ENCODE results near the gene CUX1. TPM values are rescaled to one million over a fixed set of nuclear protein-coding genes. Genes with fewer than 3 reads are reported as not detected.

The CUX1 gene
- total and polyA plus RNA-seq, 2 of the 13 experiments (the other 11 are each of a cell fraction or from before 2014, with no cell fraction given): 13.7 to 14.9 TPM

DNA sequence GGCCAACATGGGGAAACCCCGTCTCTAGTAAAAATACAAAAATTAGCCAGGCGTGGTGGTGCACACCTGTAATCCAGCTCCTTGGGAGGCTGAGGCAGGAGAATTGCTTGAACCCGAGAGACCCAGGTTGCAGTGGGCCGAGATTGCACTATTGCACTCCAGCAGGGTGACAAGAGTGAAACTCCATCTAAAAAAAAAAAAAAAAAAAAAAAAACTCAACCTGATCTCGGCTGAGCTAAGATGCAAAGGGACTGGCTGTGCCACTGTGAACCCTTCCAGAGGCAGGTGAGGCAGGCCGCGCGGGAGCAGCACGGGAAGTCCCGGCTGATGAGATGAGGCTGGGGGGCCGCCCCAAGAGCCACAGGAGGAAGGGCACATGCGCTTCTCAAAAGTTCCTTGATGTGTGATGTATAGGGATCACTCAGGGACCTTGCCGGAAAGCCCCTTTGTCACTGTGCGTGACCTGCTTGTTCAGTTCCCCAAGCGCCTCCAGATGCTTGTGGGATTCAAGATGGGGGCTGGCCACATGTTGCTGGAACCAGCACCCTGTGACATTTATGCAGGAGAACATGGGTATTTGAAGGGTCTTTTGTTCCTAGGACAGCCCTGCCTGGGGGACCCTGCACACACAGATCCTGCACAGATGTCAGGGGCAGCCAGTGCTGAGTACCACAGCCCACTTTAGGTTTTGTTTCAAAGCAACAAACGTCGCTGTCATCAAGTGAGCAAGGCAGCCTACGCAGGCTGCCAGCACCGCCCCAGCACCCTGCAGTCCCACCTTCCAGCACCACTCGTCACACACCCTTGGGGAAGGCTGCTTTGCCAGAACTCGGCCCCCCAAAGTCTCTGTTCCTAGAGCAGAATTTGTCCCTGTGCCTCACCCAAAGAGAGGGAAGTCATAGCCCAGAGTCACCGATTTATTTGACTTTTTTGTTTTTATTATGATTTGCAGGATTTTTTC lies 394.4 kb downstream of the CUX1 start (continued):
- TF ChIP-seq FOXJ3 (CRISPR knock-in tag; IDR thresholded peaks at IDR 0.05; ENCODE audit: borderline replicate concordance) (no peak), SIX1 (CRISPR knock-in tag; IDR thresholded peaks at IDR 0.05; ENCODE audit: borderline replicate concordance) (no peak), ZNF12 (CRISPR knock-in tag; IDR thresholded peaks at IDR 0.05) (no peak), TAF1 (CRISPR knock-in tag; IDR thresholded peaks at IDR 0.05) (no peak), FOXK1 (CRISPR knock-in tag; IDR thresholded peaks at IDR 0.05; ENCODE audit: borderline replicate concordance, low read depth) (no peak)

DNA sequence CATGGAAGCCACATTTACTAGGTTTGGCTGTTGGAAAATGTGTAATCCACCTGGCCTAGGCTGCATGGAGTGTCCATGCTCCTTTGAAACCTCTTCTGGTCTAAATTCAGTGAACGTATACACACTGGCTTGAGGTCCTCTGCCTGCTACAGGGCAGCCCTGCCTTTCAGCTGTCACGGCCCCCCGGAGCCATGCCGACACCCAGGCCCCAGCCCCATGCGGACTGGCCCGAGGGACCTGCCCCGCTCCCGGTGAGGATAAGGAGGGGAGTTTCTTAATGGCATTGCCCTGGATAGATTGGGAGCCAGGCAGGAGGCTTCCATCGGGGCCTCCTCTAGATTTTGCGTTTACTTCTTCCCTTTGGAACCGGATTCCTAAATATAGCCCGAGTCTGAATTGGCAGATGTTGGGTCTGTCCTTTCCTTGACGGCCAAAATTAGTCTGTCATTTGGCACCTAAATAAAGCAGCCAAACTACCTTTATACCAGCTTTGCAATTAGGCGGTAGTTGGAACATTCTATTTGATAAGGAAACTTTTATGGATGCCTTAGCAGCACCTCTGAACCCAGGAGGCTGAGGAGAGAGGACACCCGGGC lies 397.1 kb downstream of the CUX1 start:
- Histone ChIP-seq H2AFZ (ENCODE audit: low read length) (no peak overlapping the region), H4K20me1 (ENCODE audit: insufficient read depth, low read length) (no peaks in the 10 kb centered on the region), H3K4me1 (ENCODE audit: insufficient read depth, low read length) (peaks cover 14% of the 10 kb centered on the region), H3K27ac (ENCODE audit: extremely low read length, insufficient read depth, low read length) (no peak overlapping the region), H3K4me3 (replicated peaks in 1 of 3; ENCODE audit: insufficient read depth in 1 of 3, low read depth in 2 of 3, low read length in 3 of 3) (no peak overlapping the region), H3K4me2 (ENCODE audit: low read depth, low read length) (no peak overlapping the region), H3K9me3 (ENCODE audit: low read length) (no peaks in the 10 kb centered on the region), H3K36me3 (replicated peaks in 1 of 2; ENCODE audit: control insufficient read depth in 1 of 2, insufficient read depth in 2 of 2, low read length in 2 of 2) (peaks cover 4 to 35% of the 10 kb centered on the region in 2 experiments; a peak in 4 of 5 replicates), H3K9ac (ENCODE audit: insufficient read depth, low read depth, low read length) (no peak overlapping the region), H3K27me3 (ENCODE audit: control insufficient read depth in 1 of 2, insufficient read depth in 2 of 2, low read length in 2 of 2) (no peaks in the 10 kb centered on the region), H3K79me2 (ENCODE audit: insufficient read depth, low read length) (no peaks in the 10 kb centered on the region)
- intact Hi-C loops (cut with micrococcal nuclease; ENCODE audit: unreplicated experiment) (no loop called here), in situ Hi-C loops (cut with HindIII; ENCODE audit: extremely low pct_ligation_motif_present, low pct_unique_long_range_greater_than_20kb) (no loop called here)
- ChIA-PET POLR2A (no interaction called here), CTCF (ENCODE audit: low intra/inter-chr PET ratio, low total read pairs) (no interaction called here)
- FAIRE-seq (no peak), DNase-seq (ENCODE audit: low spot score) (no peak), ATAC-seq (no peak)
- BruUV-seq (replicated peaks): no TSS peak
- 87% methylated on average over 10 of the region's 15 CpGs for WGBS (ENCODE audit: low lambda C conversion rate)
- TF ChIP-seq ESRRA (CRISPR knock-in tag; IDR thresholded peaks at IDR 0.05; ENCODE audit: low read depth): no peak
- TF ChIP-seq ISX (CRISPR knock-in tag; conservative IDR thresholded peaks at IDR 0.05): no peak
- TF ChIP-seq, protein P1, sequence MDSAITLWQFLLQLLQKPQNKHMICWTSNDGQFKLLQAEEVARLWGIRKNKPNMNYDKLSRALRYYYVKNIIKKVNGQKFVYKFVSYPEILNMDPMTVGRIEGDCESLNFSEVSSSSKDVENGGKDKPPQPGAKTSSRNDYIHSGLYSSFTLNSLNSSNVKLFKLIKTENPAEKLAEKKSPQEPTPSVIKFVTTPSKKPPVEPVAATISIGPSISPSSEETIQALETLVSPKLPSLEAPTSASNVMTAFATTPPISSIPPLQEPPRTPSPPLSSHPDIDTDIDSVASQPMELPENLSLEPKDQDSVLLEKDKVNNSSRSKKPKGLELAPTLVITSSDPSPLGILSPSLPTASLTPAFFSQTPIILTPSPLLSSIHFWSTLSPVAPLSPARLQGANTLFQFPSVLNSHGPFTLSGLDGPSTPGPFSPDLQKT (CRISPR knock-in tag; IDR thresholded peaks at IDR 0.05; ENCODE audit: borderline replicate concordance): no peak
- no peak for TF ChIP-seq ZKSCAN8 (CRISPR knock-in tag; IDR thresholded peaks at IDR 0.05; ENCODE audit: borderline replicate concordance)
- TF ChIP-seq, protein P2, sequence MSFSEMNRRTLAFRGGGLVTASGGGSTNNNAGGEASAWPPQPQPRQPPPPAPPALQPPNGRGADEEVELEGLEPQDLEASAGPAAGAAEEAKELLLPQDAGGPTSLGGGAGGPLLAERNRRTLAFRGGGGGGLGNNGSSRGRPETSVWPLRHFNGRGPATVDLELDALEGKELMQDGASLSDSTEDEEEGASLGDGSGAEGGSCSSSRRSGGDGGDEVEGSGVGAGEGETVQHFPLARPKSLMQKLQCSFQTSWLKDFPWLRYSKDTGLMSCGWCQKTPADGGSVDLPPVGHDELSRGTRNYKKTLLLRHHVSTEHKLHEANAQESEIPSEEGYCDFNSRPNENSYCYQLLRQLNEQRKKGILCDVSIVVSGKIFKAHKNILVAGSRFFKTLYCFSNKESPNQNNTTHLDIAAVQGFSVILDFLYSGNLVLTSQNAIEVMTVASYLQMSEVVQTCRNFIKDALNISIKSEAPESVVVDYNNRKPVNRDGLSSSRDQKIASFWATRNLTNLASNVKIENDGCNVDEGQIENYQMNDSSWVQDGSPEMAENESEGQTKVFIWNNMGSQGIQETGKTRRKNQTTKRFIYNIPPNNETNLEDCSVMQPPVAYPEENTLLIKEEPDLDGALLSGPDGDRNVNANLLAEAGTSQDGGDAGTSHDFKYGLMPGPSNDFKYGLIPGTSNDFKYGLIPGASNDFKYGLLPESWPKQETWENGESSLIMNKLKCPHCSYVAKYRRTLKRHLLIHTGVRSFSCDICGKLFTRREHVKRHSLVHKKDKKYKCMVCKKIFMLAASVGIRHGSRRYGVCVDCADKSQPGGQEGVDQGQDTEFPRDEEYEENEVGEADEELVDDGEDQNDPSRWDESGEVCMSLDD (CRISPR knock-in tag; IDR thresholded peaks at IDR 0.05; ENCODE audit: borderline replicate concordance): no peak
- TF ChIP-seq ZNF143 (CRISPR knock-in tag; IDR thresholded peaks at IDR 0.05): no peak
- TF ChIP-seq, protein P3, sequence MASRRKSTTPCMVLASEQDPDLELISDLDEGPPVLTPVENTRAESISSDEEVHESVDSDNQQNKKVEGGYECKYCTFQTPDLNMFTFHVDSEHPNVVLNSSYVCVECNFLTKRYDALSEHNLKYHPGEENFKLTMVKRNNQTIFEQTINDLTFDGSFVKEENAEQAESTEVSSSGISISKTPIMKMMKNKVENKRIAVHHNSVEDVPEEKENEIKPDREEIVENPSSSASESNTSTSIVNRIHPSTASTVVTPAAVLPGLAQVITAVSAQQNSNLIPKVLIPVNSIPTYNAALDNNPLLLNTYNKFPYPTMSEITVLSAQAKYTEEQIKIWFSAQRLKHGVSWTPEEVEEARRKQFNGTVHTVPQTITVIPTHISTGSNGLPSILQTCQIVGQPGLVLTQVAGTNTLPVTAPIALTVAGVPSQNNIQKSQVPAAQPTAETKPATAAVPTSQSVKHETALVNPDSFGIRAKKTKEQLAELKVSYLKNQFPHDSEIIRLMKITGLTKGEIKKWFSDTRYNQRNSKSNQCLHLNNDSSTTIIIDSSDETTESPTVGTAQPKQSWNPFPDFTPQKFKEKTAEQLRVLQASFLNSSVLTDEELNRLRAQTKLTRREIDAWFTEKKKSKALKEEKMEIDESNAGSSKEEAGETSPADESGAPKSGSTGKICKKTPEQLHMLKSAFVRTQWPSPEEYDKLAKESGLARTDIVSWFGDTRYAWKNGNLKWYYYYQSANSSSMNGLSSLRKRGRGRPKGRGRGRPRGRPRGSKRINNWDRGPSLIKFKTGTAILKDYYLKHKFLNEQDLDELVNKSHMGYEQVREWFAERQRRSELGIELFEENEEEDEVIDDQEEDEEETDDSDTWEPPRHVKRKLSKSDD (CRISPR knock-in tag; IDR thresholded peaks at IDR 0.05; ENCODE audit: low read depth): no peak
- no peak for TF ChIP-seq ZBTB38 (CRISPR knock-in tag; IDR thresholded peaks at IDR 0.05)
